DMS114 treated with DMSO at 0.1 percent for 48 hours (cell line): ENCODE measurements around the gene CADM2.

ENCODE experiments used
- DNase-seq: peaks from one replicate; lab custom pipeline; 2025; ENCODE audit not compliant: unreplicated experiment; lab: John Stamatoyannopoulos, UW

CADM2 gene

DNA sequence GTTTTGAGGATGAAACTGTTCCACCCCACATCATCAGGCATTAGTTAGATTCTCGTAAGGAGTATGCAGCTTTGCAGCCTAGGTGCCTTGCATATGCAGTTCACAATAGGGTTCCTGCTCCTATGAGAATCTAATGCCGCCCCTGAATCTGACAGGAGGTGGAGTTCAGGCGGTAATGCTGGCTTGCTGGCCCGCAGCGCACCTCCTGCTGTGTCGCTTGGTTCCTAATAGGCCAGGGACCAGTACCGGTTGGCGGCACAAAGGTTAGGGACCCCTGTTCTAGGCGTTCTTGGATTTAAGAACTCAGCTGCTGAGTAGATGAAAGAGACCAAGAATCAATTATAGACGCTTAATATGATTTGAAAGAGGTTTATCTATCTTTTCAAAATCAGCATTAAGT, 595.4 kb downstream of the CADM2 start:
- no peak for DNase-seq

DNA sequence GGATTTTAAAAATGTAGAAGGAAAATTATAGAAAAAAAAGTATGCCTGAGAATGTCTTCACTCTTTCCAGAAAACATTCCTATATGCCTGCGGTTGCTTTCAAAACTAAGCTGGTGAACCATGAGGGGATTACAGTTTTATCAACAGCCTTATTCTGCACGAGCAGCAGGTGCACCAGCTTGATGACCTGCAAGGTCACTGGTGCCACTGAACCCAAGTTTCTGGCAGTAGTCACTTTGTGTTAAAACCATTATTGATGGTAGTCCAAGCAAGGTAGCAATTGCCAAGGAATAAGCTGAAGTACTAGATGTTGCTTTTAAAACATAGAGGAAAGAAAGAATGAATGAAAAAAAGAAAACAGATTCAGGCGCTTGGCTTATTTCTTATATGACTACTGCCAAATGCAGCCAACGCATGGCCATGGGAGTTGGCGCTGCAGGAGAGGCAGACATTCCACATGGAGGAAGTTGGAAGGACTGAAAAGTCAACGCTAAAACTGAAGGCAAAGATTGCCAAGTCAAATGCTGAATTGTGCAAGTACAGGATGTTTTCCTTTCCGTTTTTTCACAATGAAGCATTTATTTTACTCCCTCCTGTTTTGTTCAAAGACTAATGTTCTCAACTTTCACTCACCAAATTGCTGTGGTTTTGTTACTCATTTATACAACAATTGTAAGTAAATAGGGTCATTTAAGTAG, 601.4 kb downstream of the CADM2 start:
- no peak for DNase-seq

DNA sequence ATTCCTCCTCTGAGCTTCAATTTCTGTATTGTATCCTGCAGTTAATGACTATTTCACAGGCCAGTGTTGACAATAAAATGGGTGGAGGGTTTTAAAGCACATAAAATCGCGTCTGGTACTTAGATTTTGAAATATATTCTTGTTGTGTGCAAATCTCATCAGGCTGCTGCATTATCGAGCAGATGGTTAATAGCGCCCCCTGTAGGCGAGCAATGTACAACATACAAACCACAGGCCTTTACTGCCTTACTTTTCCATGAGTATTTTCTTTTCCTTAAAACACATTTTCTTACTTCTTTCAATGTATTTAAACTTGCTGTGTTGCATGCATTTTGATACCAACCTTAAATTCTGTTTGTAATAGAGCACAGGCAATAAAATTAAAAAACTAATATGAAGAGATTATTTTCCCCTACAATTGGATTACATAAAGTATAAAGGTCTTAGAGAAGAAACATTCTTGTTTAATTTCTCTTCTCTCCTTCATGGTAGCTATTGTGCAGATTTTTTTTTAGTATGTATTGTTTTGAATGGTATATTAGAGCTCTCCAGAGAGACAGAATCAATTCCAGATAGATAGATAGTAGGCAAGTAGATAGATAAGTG, 608.4 kb downstream of the CADM2 start:
- no peak for DNase-seq

DNA sequence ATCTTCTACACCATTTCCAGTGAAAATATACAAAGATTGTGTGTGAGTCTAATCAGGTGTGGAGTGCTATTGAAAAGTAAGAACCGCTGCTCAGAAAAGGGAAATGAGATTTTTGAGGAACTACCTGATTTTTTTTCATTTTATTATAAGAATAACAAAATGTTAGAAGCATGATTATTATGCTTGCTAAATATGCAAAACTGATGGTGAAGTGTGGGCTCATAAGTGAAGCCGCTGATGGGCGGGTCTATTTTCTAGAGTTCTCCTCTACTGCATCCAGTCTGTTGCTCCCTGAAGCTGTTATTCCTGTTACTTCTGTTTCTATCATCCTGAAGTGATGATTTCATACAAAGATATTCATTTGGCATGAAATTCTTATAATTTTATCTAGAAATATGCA, 612.0 kb downstream of the CADM2 start:
- no peak for DNase-seq

DNA sequence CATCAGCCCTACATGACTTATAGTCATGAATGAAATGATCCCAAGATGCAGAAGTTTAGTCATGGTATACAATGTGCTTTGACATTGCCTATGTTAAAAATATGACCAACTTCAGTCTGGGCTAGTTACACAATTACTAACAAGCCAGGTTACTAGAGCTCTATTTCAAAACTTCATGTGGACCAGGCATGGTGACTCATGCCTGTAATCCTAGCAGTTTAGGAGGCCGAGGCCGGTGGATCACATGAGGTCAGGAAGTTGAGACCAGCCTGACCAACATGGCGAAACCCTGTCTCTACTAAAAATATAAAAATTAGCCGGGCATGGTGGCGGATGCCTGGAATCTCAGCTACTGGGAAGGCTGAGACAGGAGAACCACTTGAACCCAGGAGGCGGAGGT, 613.0 kb downstream of the CADM2 start:
- no peak for DNase-seq

DNA sequence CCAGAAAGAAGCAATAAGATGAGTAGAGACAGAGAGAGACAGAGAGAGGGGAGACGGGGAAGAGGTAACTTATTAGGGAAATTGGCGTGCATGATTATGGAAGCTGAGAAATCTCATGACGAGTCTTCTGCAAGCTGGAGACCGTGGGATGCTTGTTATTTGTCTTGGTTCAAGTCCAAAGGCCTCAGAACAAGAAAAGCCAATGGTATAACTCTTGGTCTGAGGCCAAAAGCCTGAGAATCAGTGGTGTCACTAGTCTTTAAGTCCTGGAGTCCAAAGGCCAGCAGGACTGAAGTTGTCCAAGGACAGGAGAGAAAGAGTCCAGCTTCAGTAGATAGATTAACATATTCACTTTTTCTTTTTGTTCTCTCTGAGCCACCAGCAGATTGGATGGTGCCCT, 613.6 kb downstream of the CADM2 start:
- no peak for DNase-seq

DNA sequence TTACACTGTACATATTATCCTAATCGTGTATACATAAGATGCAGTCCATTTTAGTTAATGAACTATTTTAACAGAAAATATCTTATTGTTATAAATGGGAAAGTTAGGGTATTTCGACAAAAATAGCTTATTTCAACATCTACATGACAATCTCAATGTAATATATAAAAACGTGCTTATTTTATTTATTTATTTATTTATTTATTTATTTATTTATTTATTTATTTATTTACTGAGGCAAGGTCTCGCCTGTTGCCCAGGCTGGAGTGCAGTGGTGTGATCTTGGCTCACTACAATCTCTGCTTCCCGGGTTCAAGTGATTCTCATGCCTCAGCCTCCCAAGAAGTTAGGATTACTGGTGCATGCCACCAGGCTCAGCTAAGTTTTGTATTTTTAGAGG, 614.2 kb downstream of the CADM2 start:
- DNase-seq, result no peak

DNA sequence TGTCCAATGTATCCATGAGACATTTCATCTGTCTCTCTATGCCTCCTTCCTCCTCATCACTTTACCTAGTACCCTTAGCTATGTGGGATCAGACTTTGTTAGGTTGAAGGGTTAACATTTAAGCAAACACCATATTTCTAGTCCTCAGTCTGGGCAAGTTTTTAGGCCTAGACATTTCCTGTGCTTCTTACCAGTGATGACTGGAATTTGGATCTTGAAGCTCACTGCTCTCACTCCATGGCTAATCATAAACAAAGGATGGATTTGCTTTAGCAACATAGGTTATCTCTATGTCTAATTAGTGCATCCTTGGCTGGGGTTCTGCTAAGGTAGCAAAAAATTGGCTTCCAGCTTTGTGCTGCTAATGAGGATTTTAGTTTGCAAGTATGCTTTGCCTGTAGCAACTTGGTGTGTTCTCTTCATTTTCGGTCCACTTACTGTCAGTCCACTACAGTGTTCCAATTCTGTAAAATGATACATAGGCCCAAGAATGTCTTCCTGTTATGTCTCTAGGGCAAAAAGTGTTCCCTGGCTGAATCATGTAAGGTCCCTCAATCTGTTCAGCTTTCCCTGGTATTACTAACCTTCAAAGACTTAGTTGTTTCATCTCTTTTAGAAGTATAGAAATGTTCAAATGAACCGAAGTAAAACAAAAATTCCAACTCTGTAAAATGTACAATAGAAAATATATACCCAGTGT, 615.4 kb downstream of the CADM2 start:
- DNase-seq, result no peak

DNA sequence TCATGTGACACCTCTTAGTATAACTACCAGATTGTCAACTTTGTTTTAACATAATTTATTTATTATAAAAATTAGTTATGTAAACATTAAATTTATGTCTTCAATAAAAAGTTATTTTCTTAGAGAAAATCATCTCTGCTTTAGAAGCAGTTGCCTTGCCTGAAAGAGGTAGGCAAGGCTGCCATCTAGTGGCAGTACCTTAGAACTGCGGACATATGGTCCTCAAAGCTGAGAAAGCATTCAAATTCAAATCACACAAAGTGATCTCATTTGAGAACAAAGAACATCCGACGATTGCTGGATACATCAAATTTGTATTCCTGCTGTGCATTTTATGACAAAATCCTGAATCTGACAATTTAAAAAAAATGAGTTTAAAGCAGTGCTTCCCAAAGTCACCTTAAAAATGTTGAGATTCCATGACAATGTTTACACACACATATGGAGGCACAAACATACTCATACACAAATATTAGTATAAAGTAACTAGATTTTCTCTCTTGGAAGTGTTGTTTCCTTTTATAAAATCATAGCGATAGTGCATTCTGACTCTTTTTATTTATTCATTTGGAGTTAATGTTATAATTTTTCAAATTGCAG, 617.4 kb downstream of the CADM2 start:
- DNase-seq, result no peak

DNA sequence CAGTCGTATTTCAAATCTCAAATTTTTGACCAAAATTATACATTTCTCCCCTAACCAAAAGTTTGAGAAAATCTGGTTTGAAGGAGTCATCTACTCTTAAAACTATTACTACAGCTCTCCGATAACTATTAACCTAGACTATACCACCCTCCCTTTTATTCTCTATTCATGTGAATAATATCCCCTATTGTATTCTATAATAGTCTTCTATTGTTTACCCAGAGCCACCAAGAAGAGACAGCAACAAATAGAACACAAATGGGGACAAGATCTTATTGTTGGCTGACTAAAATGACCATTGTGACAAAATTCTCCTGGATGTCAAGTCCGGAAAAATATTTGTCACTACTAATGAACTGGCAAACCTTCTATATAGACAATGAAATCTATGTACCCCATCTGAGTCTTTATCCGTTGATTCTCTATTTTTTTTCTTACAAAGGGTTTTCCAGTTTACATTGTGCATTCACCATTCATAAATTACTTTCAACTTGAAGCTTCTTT, 618.0 kb downstream of the CADM2 start:
- DNase-seq, result no peak

DNA sequence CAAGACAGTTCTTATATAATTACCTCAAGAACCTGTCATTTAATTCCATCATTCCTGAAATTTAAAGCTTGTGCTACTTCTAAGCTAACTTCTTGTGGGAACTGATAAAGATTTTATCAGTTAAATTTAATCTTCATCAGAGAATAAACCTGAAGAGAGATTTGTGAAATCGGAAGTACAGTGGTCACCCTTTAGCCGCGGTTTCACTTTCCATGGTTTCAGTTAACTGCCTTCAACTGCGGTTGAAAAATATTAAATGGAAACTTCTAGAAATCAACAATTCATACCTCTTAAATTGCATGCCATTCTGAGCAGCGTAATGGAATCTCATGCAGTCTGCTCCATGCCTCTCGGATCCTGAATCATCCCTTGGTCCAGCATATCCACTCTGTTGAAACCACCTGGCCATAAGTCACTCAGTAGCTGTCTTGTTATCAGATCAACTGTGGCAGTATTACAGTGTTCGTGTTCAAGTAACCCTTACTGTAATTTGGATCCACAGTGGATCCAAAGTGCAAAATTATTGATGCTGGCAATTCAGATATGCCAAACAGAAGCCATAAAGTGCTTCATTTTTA, 626.1 kb downstream of the CADM2 start:
- DNase-seq, result no peak

DNA sequence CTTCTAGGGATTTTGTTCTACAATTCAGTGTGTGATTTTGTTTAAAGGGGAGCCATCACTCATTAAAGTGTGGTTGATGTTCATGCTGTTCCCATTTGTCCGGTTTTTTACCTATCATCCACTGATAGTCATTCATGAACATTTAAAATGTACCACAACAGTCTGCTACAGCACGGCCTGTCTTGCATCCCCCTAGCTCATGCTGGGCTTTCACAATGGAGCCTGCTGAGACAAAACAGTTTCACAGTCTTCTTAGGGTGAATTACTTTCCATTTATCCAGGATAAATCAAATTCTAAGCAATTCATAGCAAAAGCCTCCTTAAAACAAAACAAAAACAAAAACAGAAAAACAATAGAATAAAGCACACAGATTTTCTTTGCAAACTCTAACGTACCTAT, 627.2 kb downstream of the CADM2 start:
- no peak for DNase-seq

DNA sequence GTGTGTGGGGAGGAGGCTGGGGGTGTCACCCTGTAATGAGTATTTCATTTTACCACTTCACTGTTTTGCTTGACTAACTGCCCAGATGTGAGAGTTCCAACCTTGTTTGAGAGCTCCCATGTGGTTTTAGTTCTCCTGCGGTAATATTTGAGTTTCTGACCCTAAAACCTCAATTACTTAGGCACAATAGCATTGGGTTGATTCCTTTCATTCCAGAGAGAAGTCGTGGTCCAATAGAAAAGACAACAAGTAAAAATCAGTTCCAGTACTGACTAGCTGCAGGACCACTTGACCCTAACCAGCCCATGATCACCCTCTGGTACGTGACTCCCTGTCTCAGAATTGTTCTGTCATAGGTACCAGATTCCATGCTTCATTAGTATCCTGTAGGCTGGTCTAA, 630.4 kb downstream of the CADM2 start:
- no peak for DNase-seq

DNA sequence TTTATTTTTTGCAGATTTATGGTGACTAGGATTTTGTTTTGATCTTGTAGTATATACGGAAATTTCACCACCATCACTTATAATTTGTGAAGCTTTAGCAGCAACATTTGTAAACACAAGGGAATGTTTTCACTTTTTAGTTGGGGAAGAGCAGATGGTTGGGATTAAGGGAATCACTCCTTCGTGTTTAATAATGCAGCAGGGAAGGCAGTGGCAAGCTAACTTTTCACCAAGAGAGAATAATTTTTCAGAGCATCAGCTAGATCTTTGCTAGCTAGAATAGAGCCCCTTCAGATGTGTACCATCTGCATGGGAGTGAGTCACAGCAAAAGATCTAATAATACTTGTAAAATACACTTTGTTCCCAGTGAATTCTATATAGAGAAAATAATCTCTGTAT, 632.7 kb downstream of the CADM2 start:
- no peak for DNase-seq

DNA sequence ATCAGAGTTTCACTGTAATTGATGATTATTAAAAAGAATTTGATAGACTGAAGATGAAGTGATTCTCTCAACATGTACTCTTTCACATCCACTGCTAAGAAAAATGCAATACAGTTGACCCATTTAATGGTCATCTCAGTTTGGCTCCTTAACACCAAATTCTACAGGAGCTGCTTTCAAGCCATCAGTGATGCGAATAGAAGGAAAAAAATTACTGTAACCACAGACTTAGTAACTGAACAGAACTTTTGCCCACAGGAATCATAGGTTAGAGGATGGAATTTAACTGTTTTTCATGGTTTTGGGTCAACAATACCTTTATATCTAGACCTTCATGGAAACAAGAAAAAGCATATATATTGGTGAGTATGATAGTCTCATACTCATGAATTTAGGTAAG, 633.5 kb downstream of the CADM2 start:
- DNase-seq, result no peak

DNA sequence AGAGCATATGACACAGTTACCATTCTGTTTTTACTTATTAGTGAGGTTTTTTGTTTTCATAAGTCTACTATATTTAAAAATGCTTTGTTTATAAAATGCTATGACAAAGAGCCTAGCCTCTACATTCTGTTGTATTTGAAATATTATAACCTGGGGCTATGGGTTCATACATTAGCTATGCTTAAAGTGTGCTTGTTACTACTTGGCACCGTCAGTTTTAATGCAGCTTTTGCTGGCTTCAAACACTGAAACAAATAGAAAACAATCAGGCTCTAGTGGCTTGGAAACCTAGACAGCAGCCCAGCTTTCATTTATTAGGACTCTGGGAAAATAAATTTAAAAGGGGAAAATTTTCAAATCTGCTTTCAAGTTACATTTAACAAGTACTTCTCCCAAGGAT, 635.9 kb downstream of the CADM2 start:
- no peak for DNase-seq

DNA sequence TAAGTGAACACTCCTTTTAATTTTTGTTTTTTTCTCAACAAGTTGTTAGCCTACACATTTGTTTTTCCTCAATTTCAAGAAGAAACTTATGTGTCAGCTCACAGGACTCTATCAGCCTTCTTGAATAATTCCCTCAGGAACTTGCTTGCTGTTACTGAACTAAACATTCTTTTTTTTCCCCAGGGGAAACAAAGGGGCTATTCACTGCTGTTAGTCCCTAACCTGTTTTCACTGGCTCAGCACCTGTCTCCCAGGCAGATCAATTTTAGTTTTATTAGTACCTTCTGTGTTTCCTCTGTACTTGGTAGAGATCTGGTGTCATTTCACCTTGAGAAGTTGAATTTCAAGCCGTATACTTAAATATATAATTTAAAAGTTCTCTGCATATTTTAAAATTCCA, 644.6 kb downstream of the CADM2 start:
- DNase-seq, result no peak

DNA sequence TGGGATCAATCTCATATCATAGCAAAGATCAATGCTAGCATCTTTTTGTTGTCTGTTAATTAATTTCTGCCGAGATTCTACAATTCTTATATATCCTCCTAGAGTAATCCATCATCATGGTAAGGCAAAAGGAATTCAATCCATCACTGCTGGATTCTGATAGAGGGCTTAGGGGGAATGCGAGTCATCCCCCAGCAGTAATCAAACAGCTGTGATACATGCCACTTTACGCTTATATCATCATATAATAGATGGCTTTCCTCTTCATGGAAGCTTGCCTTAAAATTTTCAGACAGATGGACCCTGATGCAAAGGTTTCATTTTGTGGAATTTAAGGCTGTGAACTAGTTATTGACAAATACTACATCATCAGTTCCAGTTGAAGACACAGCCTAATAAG, 645.9 kb downstream of the CADM2 start:
- no peak for DNase-seq

DNA sequence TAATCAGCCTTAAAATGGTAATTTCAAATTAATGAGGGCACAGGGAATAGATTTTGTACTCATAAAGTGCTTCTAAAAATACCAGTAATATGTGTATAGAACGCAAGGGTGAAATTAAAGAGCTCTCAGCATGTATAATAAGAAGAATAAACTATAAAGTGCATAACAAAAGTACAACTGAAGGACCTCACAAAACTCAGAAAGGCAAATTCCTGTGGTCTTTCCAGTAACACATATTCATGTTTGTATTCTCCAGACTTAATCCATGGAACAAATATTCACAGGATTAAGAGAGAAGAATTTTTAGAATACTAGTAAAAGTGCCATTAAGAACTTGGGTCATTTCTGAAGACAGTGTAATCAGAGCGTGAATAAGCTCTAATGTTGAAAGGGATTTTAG, 646.3 kb downstream of the CADM2 start:
- no peak for DNase-seq

DNA sequence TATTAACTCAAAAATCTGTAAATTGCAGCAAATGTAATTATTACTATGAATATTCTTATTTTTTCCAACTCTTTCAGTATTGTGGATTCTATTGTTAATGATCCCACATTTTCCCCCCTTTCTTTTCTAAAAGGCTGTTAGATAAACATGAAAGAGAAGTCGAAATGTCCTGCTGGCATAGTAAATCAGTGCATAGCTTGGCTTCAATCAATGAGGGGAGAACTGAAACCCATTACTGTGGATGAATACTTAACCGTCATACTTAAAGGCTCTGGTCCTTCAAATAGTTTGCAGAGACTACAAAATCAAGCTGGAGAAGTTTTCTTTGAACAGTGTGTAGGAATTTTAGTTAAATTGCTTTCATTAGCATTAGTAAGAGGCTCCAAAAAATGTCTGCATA, 667.9 kb downstream of the CADM2 start:
- no peak for DNase-seq

DNA sequence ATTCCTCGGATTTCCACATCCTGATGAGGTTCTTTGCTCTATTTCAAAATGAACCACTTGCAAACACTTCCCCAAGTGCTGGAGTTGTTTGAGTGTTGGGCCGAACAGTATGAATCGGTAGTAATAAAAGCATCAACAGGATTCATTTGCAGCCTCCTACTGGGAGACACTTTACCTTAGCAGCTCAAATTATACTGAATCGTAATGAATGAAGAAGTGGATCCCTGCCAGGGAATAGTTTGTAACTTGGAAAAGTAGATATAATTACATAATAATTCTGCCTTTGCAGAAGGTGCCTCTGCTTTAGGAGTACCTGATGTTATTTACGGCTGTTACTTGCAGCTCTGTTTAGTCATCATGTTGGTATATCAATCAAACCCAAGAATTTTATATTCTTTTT, 669.1 kb downstream of the CADM2 start:
- DNase-seq, result no peak

DNA sequence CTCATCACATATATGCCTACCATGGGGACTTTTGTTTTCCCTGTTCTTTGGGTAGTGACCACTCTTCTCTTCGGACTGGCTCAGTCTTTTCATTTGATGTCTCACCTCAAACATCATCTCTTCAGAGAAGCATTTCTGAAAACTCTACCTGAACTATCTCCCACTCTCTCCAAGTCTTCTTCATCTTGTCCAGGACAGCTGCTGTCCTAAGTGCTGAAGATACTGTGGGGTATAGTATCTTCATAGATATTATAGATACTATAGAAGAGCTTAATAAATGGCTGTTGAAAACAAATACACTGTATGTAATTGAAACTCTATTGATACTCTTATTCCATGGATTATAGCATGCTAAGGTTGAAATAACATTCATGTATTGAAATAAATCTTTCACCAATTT, 672.3 kb downstream of the CADM2 start:
- DNase-seq, result no peak
